ENCODE data around the gene IL22RA1. TPM values are rescaled to one million over a fixed set of nuclear protein-coding genes. Genes with fewer than 3 reads are reported as not detected.
A peak's percentile ranks its signal among the peaks of the same experiment; 100 is the strongest.

The IL22RA1 gene
- total and polyA plus RNA-seq, 7 experiments from 2014 or later = not detected

- H3K4me3 Mint-ChIP-seq = no peak overlapping the region
- Histone ChIP-seq H3K4me1 (ENCODE audit: control insufficient read depth in 2 of 2, insufficient read depth in 2 of 2, low read length in 2 of 2) (no peaks in the 10 kb centered on the region), H3K27me3 (ENCODE audit: control insufficient read depth in 2 of 2, insufficient read depth in 2 of 2, low read length in 2 of 2) (no peaks in the 10 kb centered on the region), H3K27ac (ENCODE audit: low read depth, low read length) (no peak overlapping the region), H3K9me3 (ENCODE audit: control insufficient read depth in 2 of 3, low read length in 3 of 3) (no peaks in the 10 kb centered on the region), H3K4me3 (ENCODE audit: low read length) (no peak overlapping the region), H3K36me3 (ENCODE audit: control insufficient read depth in 2 of 3, insufficient read depth in 3 of 3, low read length in 3 of 3) (no peaks in the 10 kb centered on the region)
- POLR2A ChIA-PET = no interaction called here
- no peaks in the 10 kb centered on the region for H3K36me3 Mint-ChIP-seq
- DNase-seq (no peak), ATAC-seq (no peak)
- peaks cover 0 to 13% (median 0%) of the 10 kb centered on the region in 5 donors for H3K27me3 Mint-ChIP-seq
- CTCF ChIA-PET = no interaction called here
- intact Hi-C loops (cut with micrococcal nuclease) = no loop called here
- no peak overlapping the region for H3K27ac Mint-ChIP-seq
- peaks cover 0 to 11% (median 5%) of the 10 kb centered on the region in 7 donors for H3K4me1 Mint-ChIP-seq
- H3K9me3 Mint-ChIP-seq = no peaks in the 10 kb centered on the region
These were observed 34.4 kb downstream of the IL22RA1 start for GRCh38 chr1:24108334-24109165.

DNA sequence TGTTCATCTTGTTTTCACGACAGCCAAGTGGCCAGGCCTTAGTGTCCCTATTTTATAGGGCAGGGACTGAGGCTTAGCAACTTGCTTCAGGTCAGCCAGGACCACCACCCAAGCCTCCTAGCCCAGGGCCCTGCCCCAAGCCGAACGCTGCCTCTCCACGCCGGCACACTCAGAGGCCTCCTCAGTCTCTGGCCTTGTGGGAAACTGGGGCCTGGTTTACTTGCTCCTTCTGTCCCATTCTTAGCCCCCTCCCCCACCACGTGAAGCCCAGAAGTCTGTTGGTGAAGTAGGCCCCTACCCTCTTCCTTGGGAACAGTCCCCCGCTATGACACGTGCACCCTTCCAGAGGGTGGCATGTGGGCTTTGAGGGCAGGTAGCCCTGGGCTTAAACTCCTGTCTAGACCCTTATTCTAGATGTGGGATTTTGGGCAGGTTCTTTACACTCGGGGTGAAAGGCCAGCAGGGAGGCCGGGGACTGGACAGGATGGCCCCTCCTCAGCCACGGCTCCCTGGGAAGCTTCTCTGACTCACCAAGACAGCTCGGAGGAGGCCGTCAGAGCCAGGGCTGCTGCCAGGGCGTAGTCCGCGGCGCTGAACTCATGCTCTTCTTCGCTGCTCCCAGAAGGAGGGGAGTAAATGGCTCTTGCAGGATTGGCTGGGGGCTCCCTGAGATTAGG, 35.3 kb downstream of the IL22RA1 start:
- H3K36me3 ChIP-seq (ENCODE audit: control insufficient read depth in 2 of 3, insufficient read depth in 3 of 3, low read length in 3 of 3) = no peaks in the 10 kb centered on the region
- no peaks in the 10 kb centered on the region for H3K9me3 Mint-ChIP-seq
- H3K27me3 ChIP-seq (ENCODE audit: control insufficient read depth in 2 of 2, insufficient read depth in 2 of 2, low read length in 2 of 2) = no peaks in the 10 kb centered on the region
- ATAC-seq (no peak), DNase-seq (no peak)
- CTCF ChIA-PET = no interaction called here
- no peak overlapping the region for H3K4me3 Mint-ChIP-seq
- H3K36me3 Mint-ChIP-seq = no peaks in the 10 kb centered on the region
- intact Hi-C loops (cut with micrococcal nuclease) = no loop called here
- H3K27ac Mint-ChIP-seq = no peak overlapping the region
- no peaks in the 10 kb centered on the region for H3K9me3 ChIP-seq (ENCODE audit: control insufficient read depth in 2 of 3, low read length in 3 of 3)
- POLR2A ChIA-PET = no interaction called here
- H3K4me3 ChIP-seq (ENCODE audit: low read length) = no peak overlapping the region
- H3K4me1 ChIP-seq (ENCODE audit: control insufficient read depth in 2 of 2, insufficient read depth in 2 of 2, low read length in 2 of 2) = no peaks in the 10 kb centered on the region
- H3K4me1 Mint-ChIP-seq = peaks cover 0 to 8% (median 3%) of the 10 kb centered on the region in 7 donors
- no peak overlapping the region for H3K27ac ChIP-seq (ENCODE audit: low read depth, low read length)
- H3K27me3 Mint-ChIP-seq = peaks cover 0 to 11% (median 0%) of the 10 kb centered on the region in 5 donors

DNA sequence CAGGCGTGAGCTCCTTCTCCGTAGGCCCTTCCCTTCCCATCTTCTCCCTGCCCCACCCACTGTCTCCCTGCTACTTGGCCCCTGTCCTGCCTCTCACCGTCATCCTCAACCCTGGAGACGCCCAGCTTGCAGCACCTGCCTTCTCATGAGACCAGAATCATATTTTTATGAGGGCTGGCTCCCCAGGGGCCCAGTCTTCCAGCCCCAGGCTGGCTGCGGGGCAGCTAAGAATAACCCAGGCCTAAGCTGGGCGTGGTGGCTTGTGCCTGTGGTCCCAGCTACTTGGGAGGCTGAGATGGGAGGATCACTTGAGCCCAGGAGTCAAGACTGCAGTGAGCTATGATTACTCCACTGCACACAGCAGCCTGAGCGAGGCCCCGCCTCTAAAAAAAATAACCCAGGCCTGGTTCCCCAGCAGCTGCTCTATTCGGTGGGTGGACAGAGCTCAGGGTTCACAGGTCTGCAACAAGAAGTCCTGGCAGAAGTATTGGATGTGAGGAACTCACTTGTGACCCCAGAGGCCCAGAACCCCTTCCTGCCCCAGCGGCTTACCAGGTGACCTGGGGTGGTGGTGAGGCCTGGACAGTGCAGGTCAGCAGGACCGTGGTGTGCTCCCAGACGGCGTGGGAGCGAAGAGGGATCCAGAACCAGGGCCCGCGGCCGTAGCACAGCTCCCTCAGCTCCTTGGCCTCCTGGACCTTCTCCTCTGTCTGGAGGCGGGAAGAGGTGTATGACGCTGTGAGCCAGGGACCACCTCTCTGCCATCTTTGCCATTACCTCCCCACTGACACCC, 37.4 kb downstream of the IL22RA1 start:
- Histone ChIP-seq H3K4me1 (ENCODE audit: control insufficient read depth in 2 of 2, insufficient read depth in 2 of 2, low read length in 2 of 2) (no peaks in the 10 kb centered on the region), H3K27ac (ENCODE audit: low read depth, low read length) (no peak overlapping the region), H3K4me3 (ENCODE audit: low read length) (no peak overlapping the region), H3K36me3 (ENCODE audit: control insufficient read depth in 2 of 3, insufficient read depth in 3 of 3, low read length in 3 of 3) (no peaks in the 10 kb centered on the region), H3K27me3 (ENCODE audit: control insufficient read depth in 2 of 2, insufficient read depth in 2 of 2, low read length in 2 of 2) (no peaks in the 10 kb centered on the region), H3K9me3 (ENCODE audit: control insufficient read depth in 2 of 3, low read length in 3 of 3) (no peaks in the 10 kb centered on the region)
- no peak overlapping the region for H3K4me3 Mint-ChIP-seq
- H3K4me1 Mint-ChIP-seq = peaks cover 0 to 2% (median 0%) of the 10 kb centered on the region in 7 donors
- H3K9me3 Mint-ChIP-seq = no peaks in the 10 kb centered on the region
- H3K36me3 Mint-ChIP-seq = no peaks in the 10 kb centered on the region
- intact Hi-C loops (cut with micrococcal nuclease) = no loop called here
- DNase-seq = no peak
- no peaks in the 10 kb centered on the region for H3K27me3 Mint-ChIP-seq
- ATAC-seq = no peak
- H3K27ac Mint-ChIP-seq = peak overlapping the region in 1 of 9 donors; percentile 13
- POLR2A ChIA-PET = no interaction called here
- CTCF ChIA-PET = no interaction called here

GRCh38 chr1:24104854-24105253, 38.1 kb downstream of the IL22RA1 start:
- Mint-ChIP-seq H3K9me3 (no peaks in the 10 kb centered on the region), H3K27me3 (no peaks in the 10 kb centered on the region), H3K36me3 (no peaks in the 10 kb centered on the region), H3K4me3 (no peak overlapping the region), H3K27ac (peak overlapping the region in 1 of 9 donors; percentile 13), H3K4me1 (peaks cover 0 to 2% (median 0%) of the 10 kb centered on the region in 7 donors)
- H3K36me3 ChIP-seq (ENCODE audit: control insufficient read depth in 2 of 3, insufficient read depth in 3 of 3, low read length in 3 of 3) = no peaks in the 10 kb centered on the region
- no peak overlapping the region for H3K4me3 ChIP-seq (ENCODE audit: low read length)
- no peak overlapping the region for H3K27ac ChIP-seq (ENCODE audit: low read depth, low read length)
- H3K27me3 ChIP-seq (ENCODE audit: control insufficient read depth in 2 of 2, insufficient read depth in 2 of 2, low read length in 2 of 2) = no peaks in the 10 kb centered on the region
- H3K4me1 ChIP-seq (ENCODE audit: control insufficient read depth in 2 of 2, insufficient read depth in 2 of 2, low read length in 2 of 2) = no peaks in the 10 kb centered on the region
- DNase-seq (no peak), ATAC-seq (no peak)
- intact Hi-C loops (cut with micrococcal nuclease) = no loop called here
- ChIA-PET CTCF (no interaction called here), POLR2A (no interaction called here)
- H3K9me3 ChIP-seq (ENCODE audit: control insufficient read depth in 2 of 3, low read length in 3 of 3) = no peaks in the 10 kb centered on the region

DNA sequence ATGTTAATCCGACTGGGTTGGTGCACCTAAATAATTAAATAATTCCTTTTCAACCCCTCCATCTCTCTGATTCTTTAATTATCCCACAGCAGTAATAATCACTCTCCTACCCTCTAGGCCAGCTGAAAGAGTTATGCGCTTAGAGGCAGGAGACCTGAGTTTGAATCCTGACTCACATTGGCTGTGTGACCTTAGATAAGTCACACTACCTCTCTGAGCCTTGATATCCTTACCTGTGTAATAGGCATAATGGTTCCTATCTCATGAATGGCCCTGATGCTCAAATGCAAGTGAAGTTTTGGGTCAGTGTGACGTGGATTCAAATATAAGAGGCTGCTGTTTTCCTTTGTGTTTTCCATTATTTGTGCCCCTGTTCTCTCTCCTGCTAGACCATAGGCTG, 39.1 kb downstream of the IL22RA1 start:
- no peaks in the 10 kb centered on the region for H3K4me1 ChIP-seq (ENCODE audit: control insufficient read depth in 2 of 2, insufficient read depth in 2 of 2, low read length in 2 of 2)
- H3K27me3 ChIP-seq (ENCODE audit: control insufficient read depth in 2 of 2, insufficient read depth in 2 of 2, low read length in 2 of 2) = no peaks in the 10 kb centered on the region
- no peaks in the 10 kb centered on the region for H3K4me1 Mint-ChIP-seq
- DNase-seq (no peak), ATAC-seq (no peak)
- intact Hi-C loops (cut with micrococcal nuclease) = no loop called here
- no peaks in the 10 kb centered on the region for H3K36me3 Mint-ChIP-seq
- no peaks in the 10 kb centered on the region for H3K9me3 Mint-ChIP-seq
- H3K4me3 Mint-ChIP-seq = no peak overlapping the region
- H3K27me3 Mint-ChIP-seq = no peaks in the 10 kb centered on the region
- H3K9me3 ChIP-seq (ENCODE audit: control insufficient read depth in 2 of 3, low read length in 3 of 3) = no peaks in the 10 kb centered on the region
- H3K27ac ChIP-seq (ENCODE audit: low read depth, low read length) = no peak overlapping the region
- H3K4me3 ChIP-seq (ENCODE audit: low read length) = no peak overlapping the region
- no peak overlapping the region for H3K27ac Mint-ChIP-seq
- H3K36me3 ChIP-seq (ENCODE audit: control insufficient read depth in 2 of 3, insufficient read depth in 3 of 3, low read length in 3 of 3) = no peaks in the 10 kb centered on the region
- CTCF ChIA-PET = no interaction called here
- POLR2A ChIA-PET = no interaction called here

DNA sequence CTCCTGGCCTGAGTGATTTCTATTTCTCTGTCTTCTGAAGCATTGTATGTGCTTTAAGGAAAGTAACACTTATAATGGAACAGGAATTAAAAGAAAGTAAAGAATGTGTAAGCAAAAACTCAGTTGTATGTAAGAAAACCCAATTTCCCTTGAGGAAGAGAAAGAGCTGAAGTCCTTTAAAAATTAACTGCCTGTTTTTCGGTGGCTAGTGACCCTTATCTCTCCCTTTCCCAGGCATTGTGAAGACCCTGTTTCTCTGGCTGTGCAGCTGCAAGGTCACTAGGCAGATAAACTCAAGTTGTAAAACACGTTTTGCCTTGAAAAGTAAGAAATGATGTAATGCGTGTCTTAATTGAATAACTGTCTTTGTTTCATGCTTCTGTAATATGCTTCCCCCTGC, 39.5 kb downstream of the IL22RA1 start:
- no peaks in the 10 kb centered on the region for H3K9me3 ChIP-seq (ENCODE audit: control insufficient read depth in 2 of 3, low read length in 3 of 3)
- CTCF ChIA-PET = no interaction called here
- H3K4me1 Mint-ChIP-seq = no peaks in the 10 kb centered on the region

More for the DNA sequence above, 39.5 kb downstream of the IL22RA1 start:
- no peaks in the 10 kb centered on the region for H3K36me3 Mint-ChIP-seq
- Histone ChIP-seq H3K4me1 (ENCODE audit: control insufficient read depth in 2 of 2, insufficient read depth in 2 of 2, low read length in 2 of 2) (no peaks in the 10 kb centered on the region), H3K27ac (ENCODE audit: low read depth, low read length) (no peak overlapping the region), H3K4me3 (ENCODE audit: low read length) (no peak overlapping the region), H3K36me3 (ENCODE audit: control insufficient read depth in 2 of 3, insufficient read depth in 3 of 3, low read length in 3 of 3) (no peaks in the 10 kb centered on the region), H3K27me3 (ENCODE audit: control insufficient read depth in 2 of 2, insufficient read depth in 2 of 2, low read length in 2 of 2) (no peaks in the 10 kb centered on the region)
- no peak overlapping the region for H3K27ac Mint-ChIP-seq
- intact Hi-C loops (cut with micrococcal nuclease) = no loop called here
- H3K9me3 Mint-ChIP-seq = no peaks in the 10 kb centered on the region
- DNase-seq (no peak), ATAC-seq (no peak)
- no peaks in the 10 kb centered on the region for H3K27me3 Mint-ChIP-seq
- POLR2A ChIA-PET = no interaction called here
- H3K4me3 Mint-ChIP-seq = no peak overlapping the region

All from naive thymus-derived CD4-positive, alpha-beta T cell (primary cell).